ENCODE measurements around the gene GTPBP2. TPM values are rescaled to one million over a fixed set of nuclear protein-coding genes. Genes with fewer than 3 reads are reported as not detected.
"Not testable (repeated sequence)": the region's sequence is repeated elsewhere in the genome, so short reads cannot be mapped to it uniquely, and the experiment has no call there.

Gene GTPBP2
- total RNA-seq, 1 donor from 2014 or later, result 76.6 TPM

GRCh38 chr6:43593938-43594337 is 35.1 kb downstream of the GTPBP2 start:
- H3K9me3 Mint-ChIP-seq (ENCODE audit: unreplicated experiment), result no peaks in the 10 kb centered on the region
- no peaks in the 10 kb centered on the region for H3K4me1 Mint-ChIP-seq (ENCODE audit: unreplicated experiment)
- no peak for DNase-seq (ENCODE audit: low spot score)
- TF ChIP-seq, protein P1, sequence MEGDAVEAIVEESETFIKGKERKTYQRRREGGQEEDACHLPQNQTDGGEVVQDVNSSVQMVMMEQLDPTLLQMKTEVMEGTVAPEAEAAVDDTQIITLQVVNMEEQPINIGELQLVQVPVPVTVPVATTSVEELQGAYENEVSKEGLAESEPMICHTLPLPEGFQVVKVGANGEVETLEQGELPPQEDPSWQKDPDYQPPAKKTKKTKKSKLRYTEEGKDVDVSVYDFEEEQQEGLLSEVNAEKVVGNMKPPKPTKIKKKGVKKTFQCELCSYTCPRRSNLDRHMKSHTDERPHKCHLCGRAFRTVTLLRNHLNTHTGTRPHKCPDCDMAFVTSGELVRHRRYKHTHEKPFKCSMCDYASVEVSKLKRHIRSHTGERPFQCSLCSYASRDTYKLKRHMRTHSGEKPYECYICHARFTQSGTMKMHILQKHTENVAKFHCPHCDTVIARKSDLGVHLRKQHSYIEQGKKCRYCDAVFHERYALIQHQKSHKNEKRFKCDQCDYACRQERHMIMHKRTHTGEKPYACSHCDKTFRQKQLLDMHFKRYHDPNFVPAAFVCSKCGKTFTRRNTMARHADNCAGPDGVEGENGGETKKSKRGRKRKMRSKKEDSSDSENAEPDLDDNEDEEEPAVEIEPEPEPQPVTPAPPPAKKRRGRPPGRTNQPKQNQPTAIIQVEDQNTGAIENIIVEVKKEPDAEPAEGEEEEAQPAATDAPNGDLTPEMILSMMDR (IDR thresholded peaks at IDR 0.05; ENCODE audit: unreplicated experiment), result no peak
- no peak overlapping the region for H3K27ac Mint-ChIP-seq (ENCODE audit: unreplicated experiment)
- H3K27me3 Mint-ChIP-seq (ENCODE audit: unreplicated experiment), result no peaks in the 10 kb centered on the region
- H3K4me3 Mint-ChIP-seq (ENCODE audit: unreplicated experiment), result no peak overlapping the region
- H3K36me3 Mint-ChIP-seq (ENCODE audit: low read depth, unreplicated experiment), result no peaks in the 10 kb centered on the region

DNA sequence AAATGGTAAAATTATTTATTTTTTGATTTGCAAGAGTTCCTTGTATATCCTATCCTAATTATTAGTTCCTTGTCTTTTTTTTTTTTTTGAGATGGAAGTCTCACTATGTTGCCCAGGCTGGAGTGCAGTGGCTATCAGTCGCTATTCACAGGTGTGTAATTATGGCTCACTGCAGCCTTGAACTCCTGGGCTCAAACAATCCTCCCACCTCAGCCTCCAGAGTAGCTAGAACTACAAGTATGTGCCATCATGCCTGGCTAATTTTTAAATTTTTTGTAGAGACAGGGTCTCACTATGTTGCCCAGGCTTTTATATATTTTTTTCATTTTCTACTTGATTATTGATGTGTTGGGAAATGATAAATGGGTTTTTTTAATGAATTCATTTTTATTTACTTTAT is 39.5 kb downstream of the GTPBP2 start:
- H3K9me3 Mint-ChIP-seq (ENCODE audit: unreplicated experiment); H3K27ac Mint-ChIP-seq (ENCODE audit: unreplicated experiment); H3K4me1 Mint-ChIP-seq (ENCODE audit: unreplicated experiment); H3K36me3 Mint-ChIP-seq (ENCODE audit: low read depth, unreplicated experiment); DNase-seq (ENCODE audit: low spot score); H3K4me3 Mint-ChIP-seq (ENCODE audit: unreplicated experiment); H3K27me3 Mint-ChIP-seq (ENCODE audit: unreplicated experiment): not testable (repeated sequence)

GRCh38 chr6:43588194-43588593 is 40.9 kb downstream of the GTPBP2 start:
- no peak for DNase-seq (ENCODE audit: low spot score)
- peaks cover 1% of the 10 kb centered on the region for H3K27me3 Mint-ChIP-seq (ENCODE audit: unreplicated experiment)
- H3K4me1 Mint-ChIP-seq (ENCODE audit: unreplicated experiment), result no peaks in the 10 kb centered on the region
- H3K4me3 Mint-ChIP-seq (ENCODE audit: unreplicated experiment), result peak overlapping the region; percentile 31
- TF ChIP-seq, protein P1 (IDR thresholded peaks at IDR 0.05; ENCODE audit: unreplicated experiment), result no peak
- no peaks in the 10 kb centered on the region for H3K9me3 Mint-ChIP-seq (ENCODE audit: unreplicated experiment)
- peaks cover 14% of the 10 kb centered on the region for H3K36me3 Mint-ChIP-seq (ENCODE audit: low read depth, unreplicated experiment)
- H3K27ac Mint-ChIP-seq (ENCODE audit: unreplicated experiment), result no peak overlapping the region

DNA sequence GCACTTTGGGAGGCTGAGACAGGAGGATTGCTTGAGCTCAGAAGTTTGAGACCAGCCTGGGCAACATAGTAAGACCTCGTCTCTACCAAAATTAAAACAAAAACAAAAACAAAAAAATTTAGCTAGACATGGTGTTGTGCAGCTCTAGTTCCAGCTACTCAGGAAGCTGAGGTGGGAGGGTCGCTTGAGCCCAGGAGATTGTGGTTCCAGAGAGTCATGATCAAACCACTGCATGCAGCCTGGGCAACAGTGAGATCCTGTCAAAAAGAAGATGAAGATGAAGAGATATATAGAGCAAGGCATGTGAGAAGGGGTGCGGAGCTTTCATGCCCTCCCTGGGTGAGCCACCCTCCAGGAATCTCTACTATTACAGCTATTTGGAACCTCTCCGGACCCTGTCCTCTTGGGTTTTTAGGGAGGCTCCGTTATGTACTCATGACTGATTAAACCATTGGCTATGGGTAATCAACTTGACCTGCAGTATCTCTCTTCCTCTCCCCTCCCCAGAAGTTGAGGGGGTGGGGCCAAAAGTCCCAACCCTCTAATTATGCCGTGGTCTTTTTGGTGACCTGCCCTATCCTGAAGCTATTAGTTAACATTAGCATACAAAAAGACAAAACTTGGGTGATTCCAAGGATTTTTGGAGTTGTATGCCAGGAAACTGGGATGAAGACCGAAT is 44.0 kb downstream of the GTPBP2 start:
- no peak for DNase-seq (ENCODE audit: low spot score)
- H3K9me3 Mint-ChIP-seq (ENCODE audit: unreplicated experiment), result no peaks in the 10 kb centered on the region
- TF ChIP-seq, protein P1 (IDR thresholded peaks at IDR 0.05; ENCODE audit: unreplicated experiment), result no peak
- H3K27ac Mint-ChIP-seq (ENCODE audit: unreplicated experiment), result no peak overlapping the region
- no peak overlapping the region for H3K4me3 Mint-ChIP-seq (ENCODE audit: unreplicated experiment)
- H3K27me3 Mint-ChIP-seq (ENCODE audit: unreplicated experiment), result peaks cover 1% of the 10 kb centered on the region
- no peaks in the 10 kb centered on the region for H3K4me1 Mint-ChIP-seq (ENCODE audit: unreplicated experiment)
- H3K36me3 Mint-ChIP-seq (ENCODE audit: low read depth, unreplicated experiment), result peaks cover 19% of the 10 kb centered on the region

- TF ChIP-seq, protein P1 (IDR thresholded peaks at IDR 0.05; ENCODE audit: unreplicated experiment), result no peak
- Mint-ChIP-seq H3K9me3 (ENCODE audit: unreplicated experiment) (no peaks in the 10 kb centered on the region), H3K4me1 (ENCODE audit: unreplicated experiment) (no peaks in the 10 kb centered on the region), H3K27me3 (ENCODE audit: unreplicated experiment) (peaks cover 1% of the 10 kb centered on the region), H3K36me3 (ENCODE audit: low read depth, unreplicated experiment) (peaks cover 19% of the 10 kb centered on the region), H3K27ac (ENCODE audit: unreplicated experiment) (no peak overlapping the region), H3K4me3 (ENCODE audit: unreplicated experiment) (no peak overlapping the region)
- DNase-seq (ENCODE audit: low spot score), result no peak
Observed at GRCh38 chr6:43582911-43583310, 46.2 kb downstream of the GTPBP2 start.
